Measurements from ENCODE around the gene SHB.

SHB gene

DNA sequence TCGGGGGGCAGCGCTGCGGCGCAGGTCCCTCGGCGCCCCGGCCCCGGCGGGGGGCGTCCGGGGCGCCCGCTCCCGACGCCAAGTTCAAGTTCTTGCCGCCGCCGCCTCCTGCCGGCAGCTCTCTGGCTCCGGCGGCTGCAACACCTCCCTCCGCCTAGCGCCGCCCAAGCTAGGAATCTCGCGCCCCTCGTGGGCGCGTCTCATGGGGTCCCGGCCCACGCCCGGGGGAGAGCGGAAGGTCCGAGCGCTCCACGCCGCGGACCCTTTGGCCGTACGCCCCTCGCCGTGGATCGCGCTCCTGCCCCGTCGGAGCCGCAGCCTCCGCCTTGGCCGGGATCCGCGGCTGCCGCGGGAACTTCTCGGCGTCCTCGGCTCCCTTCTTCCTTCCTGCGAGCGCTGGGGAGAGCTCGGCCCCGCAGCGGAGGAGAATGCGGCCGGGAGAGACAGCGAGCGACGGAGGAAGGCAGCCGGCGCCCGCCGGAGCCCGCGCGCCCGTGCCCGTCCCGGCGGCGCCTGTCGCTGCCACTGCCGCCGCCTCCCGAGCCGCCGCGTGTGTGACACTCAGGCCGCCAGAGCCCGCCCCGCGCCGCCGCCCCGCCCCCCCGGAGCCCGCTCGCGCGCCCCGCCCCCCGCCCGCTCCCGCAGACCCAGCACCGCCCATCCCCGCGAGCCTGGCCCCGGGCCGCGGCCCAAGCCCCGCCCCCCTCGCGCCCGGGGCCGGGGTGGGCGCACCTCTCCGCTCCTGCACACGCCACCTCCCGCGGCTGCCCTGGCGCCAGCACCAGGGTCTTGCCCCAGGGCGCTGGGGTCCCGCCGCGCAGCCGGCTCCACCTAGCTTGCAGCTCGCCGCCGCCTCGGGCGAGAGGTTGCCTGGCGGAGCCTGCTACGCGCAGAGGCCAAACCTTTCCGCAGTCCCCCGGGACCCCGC, at the start of gene SHB:
SHB (minus strand) TSS at position 527 of the 928 bp plus-strand sequence. CDS start 582 bp downstream, outside the sequence.
- DNase-seq = peak; percentile 79 to 87

DNA sequence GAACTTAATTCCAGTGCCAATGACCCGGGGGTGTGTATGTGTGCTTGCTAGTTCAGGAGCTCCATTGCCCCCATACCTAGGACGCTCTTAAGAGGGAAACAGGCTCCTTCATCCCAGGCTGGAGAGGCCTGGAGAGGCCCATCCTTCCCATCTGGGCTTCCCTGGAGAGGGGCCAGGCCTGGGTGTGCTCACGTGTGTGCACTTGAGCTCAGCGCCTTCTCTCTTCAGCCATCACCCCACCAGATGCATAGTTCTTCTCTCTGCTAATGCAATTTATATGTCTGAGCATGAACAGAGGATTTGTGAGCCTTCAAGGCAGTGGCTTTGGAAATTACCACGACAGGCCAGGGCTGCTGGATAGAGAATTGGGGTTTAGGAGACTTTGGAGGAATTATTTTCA, 48.6 kb upstream of the SHB start:
- DNase-seq = no peak

DNA sequence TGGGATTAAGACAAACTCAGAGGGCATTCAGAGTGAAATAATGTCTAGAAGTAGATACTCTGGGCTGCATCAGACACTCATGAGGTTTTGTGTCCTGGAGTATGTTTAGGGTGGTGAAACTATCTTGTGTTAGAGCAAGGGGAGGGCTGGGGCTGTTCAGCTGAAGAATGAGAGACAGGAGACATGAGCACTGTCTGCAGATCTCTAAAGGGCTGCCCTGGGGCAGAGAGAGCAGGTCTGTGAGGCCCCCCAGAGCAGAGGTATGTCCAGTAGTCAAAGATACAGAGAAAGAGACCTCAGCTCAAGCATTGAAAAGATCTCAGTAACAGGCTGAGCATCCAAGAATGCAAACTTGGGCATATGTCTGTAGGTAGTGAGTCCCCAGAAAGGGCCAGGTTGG, 45.9 kb upstream of the SHB start:
- DNase-seq = no peak

- no peak for DNase-seq
Measured at GRCh38 chr9:38112456-38112855, 43.4 kb upstream of the SHB start.

DNA sequence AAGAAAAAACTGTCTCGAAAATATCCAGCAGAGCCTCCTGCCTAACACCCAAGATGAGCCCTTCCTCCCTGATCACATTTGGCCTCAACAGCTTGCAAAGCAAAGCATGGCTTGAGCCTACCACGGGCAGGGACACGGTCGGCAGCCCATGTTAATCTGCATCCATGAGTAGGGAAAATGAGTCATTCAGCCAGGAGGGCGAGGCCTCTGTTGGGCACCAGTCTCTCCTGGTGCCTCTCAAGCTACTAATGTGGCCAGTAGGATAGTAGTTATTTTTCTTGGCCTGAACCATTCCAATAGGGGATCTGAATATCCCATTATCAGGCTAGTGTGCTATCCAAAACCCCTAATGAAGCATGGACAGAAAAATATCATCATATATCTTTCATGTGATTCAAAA, 43.0 kb upstream of the SHB start:
- DNase-seq = no peak

GRCh38 chr9:38110476-38110875, 41.4 kb upstream of the SHB start:
- no peak for DNase-seq

GRCh38 chr9:38109601-38110000, 40.6 kb upstream of the SHB start:
- no peak for DNase-seq

- DNase-seq = no peak
Measured at GRCh38 chr9:38108326-38108725, 39.3 kb upstream of the SHB start.

DNA sequence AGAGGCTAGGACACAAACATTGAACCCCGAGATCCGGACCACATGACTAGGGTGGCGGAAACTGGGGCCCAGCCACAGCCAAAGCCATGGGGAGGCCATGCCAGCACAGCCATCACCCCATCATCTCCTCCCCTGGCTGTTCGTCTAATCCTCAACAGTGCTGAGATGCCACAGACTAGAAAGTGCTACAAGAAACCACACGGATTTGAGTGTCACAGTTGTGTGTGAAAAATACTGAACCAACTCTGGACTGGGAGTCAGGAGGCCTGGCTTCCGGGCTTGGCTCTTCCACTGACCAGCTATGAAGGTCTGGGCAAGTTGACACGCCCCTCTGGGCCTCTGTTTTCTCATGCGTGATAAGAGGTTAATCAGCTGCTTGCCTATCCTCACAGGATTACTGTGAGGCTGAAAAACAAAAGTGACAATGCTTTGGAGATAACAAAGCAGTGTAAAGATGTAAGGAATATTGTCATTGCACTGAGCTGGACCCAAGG, 38.8 kb upstream of the SHB start:
- no peak for DNase-seq

DNA sequence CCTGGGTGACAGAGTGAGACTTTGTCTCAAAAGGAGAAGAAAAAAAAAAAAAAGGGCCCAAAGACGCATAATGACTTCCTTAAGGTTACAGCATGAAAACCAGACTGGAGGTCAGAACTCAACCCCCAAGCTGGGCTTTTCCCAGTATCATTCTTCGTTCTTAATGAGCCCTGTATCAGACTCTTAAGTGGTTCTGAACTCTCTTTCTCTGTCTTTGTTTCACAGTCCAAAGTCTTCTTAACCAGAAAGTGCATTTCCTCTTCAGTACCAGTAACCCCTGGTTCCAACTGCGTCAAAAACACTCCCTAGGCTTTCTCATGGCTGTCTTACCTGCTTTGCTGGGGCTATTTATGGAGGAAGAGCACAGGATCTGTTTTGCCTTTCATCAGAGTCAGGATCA, 38.4 kb upstream of the SHB start:
- no peak for DNase-seq

GRCh38 chr9:38106488-38106887, 37.5 kb upstream of the SHB start:
- DNase-seq = no peak

DNA sequence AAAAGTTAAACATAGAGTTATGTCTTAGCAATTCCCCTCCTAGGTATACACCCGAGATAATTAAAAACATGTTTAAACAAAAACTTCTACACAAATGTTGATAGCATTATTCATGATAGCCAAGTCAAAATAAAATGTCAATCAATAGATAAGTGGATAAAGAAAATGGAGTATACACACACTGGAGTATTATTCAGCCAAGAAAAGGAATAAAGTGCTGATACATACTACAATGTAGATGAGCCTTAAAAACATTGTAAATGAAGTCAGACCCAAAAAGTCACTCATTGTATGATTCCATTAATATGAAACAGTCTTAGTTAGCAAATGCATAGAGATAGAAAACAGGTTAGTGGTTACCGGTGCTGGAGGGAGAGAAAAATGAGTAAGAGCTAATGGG, 34.3 kb upstream of the SHB start:
- DNase-seq = no peak

GRCh38 chr9:38101423-38101822, 32.4 kb upstream of the SHB start:
- no peak for DNase-seq

- DNase-seq = no peak
Measured at GRCh38 chr9:38096238-38096805, 27.3 kb upstream of the SHB start.

- no peak for DNase-seq
Measured at GRCh38 chr9:38094165-38094564, 25.1 kb upstream of the SHB start.

DNA sequence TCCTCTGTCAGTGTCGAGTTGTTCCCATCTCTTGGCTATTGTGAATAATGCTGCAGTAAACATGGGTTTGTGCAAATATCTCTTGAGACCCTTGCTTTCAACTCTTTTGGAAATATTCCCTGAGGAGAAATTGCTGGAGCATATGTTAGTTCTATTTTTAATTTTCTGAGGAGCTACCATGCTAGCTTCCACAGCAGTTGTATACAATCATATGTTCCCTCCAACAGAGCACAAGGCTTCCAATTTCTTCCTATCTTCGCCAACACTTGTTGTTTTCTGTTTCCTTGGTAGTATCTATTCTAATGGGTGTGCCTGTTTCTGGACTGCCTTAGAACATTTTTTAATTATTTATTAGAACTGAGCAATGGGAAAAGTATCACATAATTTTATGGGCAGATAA, 23.6 kb upstream of the SHB start:
- DNase-seq = no peak

DNA sequence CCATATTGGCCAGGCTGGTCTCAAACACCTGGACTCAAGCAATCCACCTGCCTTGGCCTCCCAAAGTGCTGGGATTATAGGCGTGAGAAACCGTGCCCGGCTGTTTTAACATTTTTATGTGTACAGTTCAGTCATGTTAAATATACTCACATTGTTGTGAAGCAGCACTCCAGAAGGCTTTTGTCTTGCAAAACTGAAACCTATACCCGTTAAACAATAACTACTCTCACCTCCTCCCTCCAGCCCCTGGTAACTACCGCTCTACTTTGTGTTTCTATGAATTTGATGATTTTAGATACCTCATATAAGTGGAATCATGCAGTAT, 23.1 kb upstream of the SHB start:
- no peak for DNase-seq

- no peak for DNase-seq
Measured at GRCh38 chr9:38091310-38092199, 22.5 kb upstream of the SHB start.

DNA sequence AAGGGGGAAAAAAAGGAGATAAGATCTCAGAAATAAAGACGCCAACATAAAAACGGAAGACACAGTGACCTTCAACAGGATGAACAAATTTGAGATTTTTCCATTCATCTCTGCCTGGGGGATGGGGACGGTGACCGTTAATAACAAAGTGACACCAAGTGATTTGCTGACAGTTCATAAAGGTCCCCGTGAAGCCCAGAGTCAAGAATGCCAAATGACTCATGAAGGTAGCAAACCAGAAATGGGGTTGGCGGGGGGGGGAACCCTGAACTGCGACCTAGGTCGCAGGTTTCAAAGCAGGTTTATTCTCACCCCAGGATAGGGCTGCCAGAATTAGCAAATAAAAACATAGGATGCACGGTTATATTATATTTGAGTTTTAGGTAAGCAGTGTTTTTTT, 21.1 kb upstream of the SHB start:
- DNase-seq = no peak

GRCh38 chr9:38089387-38090165, 20.5 kb upstream of the SHB start:
- no peak for DNase-seq

GRCh38 chr9:38088006-38088925, 19.2 kb upstream of the SHB start:
- peak; percentile 83 to 86 for DNase-seq

DNA sequence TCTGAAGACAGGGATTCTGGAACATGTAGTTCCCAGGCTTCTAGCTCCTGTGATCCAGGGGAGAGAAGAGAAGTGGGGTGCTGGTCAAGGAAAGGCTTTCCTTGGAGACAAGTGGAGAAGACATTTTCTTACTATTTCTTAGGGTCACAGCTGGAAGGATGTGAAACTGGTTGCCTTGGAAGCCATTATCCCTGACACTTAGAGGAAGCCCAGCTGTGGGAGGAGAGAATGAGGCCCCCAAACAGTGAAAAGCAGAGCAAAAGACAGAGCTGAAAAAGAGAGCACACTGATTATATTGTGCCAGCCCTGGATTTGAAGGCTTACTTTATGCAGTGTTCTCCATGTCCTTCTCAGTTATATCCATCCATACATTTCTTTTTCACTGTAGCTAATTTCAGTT, 17.5 kb upstream of the SHB start:
- no peak for DNase-seq
